ENCODE measurements around the gene FREY1. TPM values are rescaled to one million over a fixed set of nuclear protein-coding genes. Genes with fewer than 3 reads are reported as not detected.

The FREY1 gene
- total RNA-seq, 6 donors from 2014 or later: 0.60 to 3.2 (median 1.7) TPM; not detected in 2

DNA sequence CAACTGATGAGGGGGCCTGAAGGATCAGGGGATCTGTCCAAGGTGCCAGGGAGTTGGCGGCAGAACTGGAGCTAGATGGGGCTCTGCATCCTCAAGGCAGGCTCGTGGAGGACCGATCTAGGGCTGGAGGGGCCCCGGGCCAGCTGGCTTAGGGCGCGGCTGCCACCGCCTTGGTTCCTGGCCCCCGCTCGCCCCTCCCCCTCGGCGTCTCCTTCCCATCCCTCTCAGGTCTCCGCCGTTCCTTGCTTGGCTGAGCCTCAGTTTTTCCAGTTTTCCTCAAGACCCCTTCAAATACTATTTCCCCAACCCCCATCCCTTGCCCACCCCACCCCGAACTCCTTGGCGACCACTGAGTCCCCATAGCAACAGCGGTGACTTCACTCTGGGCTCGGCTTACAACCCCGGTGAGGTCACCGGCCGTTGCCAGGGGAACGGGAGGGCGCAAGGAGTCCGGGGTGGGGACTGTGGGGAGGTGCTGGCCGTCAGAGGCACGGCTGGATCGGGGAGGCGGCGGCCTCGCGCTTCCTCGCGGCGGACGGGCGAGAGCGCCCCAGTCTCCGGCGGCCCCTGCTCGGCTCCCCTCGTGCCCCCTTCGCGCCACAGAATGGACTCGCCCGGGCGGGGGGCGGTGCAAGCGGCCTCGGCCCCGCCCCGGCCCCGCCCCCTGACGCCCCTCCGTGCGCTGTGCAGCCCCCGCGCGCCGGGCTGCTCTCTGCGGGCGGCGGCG is 7.5 kb downstream of the FREY1 start:
- Histone ChIP-seq H3K4me1 (peaks cover 18 to 31% (median 20%) of the 10 kb centered on the region in 4 donors), H3K27ac (peak overlapping the region in 2 of 4 donors; percentile 35 to 41), H3K36me3 (peaks cover 0 to 9% (median 3%) of the 10 kb centered on the region in 4 donors), H3K9me3 (no peaks in the 10 kb centered on the region), H3K27me3 (peaks cover 0 to 2% (median 0%) of the 10 kb centered on the region in 4 donors), H3K4me3 (peak overlapping the region; percentile 36 to 67 (median 54))
- DNase-seq: peak; percentile 81 to 93
- 0 to 3% methylated on average over 10 to 53 of the region's 62 CpGs for WGBS, 2 donors
- ATAC-seq (ENCODE audit: low FRiP score in 2 of 2): peak; percentile 76 to 90
- TF ChIP-seq POLR2A (IDR thresholded peaks at IDR 0.05) (no peak), CTCF (IDR thresholded peaks at IDR 0.05) (no peak), POLR2AphosphoS5 (IDR thresholded peaks at IDR 0.05) (no peak), EP300 (IDR thresholded peaks at IDR 0.05) (no peak)

GRCh38 chr11:45899086-45899447 is 8.0 kb downstream of the FREY1 start:
- H3K4me1 ChIP-seq: peaks cover 18 to 31% (median 20%) of the 10 kb centered on the region in 4 donors
- ATAC-seq (ENCODE audit: low FRiP score in 2 of 2) (no peak), DNase-seq (no peak)
- no peak overlapping the region for H3K27ac ChIP-seq
- peaks cover 0 to 2% (median 0%) of the 10 kb centered on the region in 4 donors for H3K27me3 ChIP-seq
- peak overlapping the region in 3 of 4 donors; percentile 46 to 67 (median 61) for H3K4me3 ChIP-seq
- TF ChIP-seq CTCF (IDR thresholded peaks at IDR 0.05) (no peak), POLR2A (IDR thresholded peaks at IDR 0.05) (no peak), POLR2AphosphoS5 (IDR thresholded peaks at IDR 0.05) (no peak)
- 7 to 15% methylated on average over 3 of the region's 3 CpGs for WGBS, 2 donors
- no peaks in the 10 kb centered on the region for H3K9me3 ChIP-seq
- peaks cover 0 to 9% (median 3%) of the 10 kb centered on the region in 4 donors for H3K36me3 ChIP-seq

DNA sequence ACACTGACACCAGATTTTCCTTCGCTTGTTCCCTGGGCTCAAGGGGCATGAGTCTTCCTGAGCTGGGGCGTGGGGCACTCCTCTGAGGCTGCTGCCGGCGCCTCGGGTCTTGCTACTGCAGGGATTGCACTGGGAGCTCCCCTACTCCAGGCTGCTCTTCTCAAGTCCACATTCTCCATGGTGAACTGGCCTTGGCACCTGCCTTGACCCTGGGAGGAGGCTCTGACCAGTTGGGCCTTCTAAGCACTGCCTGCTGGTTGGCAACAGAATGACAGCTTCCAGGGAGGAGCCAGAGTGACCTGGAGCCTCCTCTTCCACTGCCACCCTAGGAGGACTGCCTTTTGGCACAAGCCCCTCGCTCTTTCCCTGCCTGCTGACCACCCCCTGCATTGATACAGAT is 9.5 kb downstream of the FREY1 start:
- Histone ChIP-seq H3K4me3 (no peak overlapping the region), H3K9me3 (no peaks in the 10 kb centered on the region), H3K27me3 (peaks cover 0 to 2% (median 0%) of the 10 kb centered on the region in 4 donors), H3K27ac (no peak overlapping the region), H3K4me1 (peaks cover 18 to 31% (median 20%) of the 10 kb centered on the region in 4 donors), H3K36me3 (peaks cover 0 to 2% (median under 1%) of the 10 kb centered on the region in 4 donors)
- WGBS, 2 donors: 90 to 94% methylated on average over 3 to 6 of the region's 6 CpGs
- ATAC-seq (ENCODE audit: low FRiP score in 2 of 2) (no peak), DNase-seq (no peak)
- no peak for TF ChIP-seq POLR2A (IDR thresholded peaks at IDR 0.05)

- 24 to 73% methylated on average over 3 to 17 of the region's 19 CpGs for WGBS, 2 donors
- Histone ChIP-seq H3K4me1 (peaks cover 18 to 31% (median 20%) of the 10 kb centered on the region in 4 donors), H3K27me3 (peaks cover 0 to 2% (median 0%) of the 10 kb centered on the region in 4 donors), H3K9me3 (no peaks in the 10 kb centered on the region), H3K27ac (no peak overlapping the region), H3K4me3 (no peak overlapping the region), H3K36me3 (no peaks in the 10 kb centered on the region)
- DNase-seq: peak in 1 of 2 donors; percentile 73
- ATAC-seq (ENCODE audit: low FRiP score in 2 of 2): no peak
- no peak for TF ChIP-seq POLR2AphosphoS5 (IDR thresholded peaks at IDR 0.05)
- TF ChIP-seq POLR2A (IDR thresholded peaks at IDR 0.05): no peak
- no peak for TF ChIP-seq EP300 (IDR thresholded peaks at IDR 0.05)
- TF ChIP-seq CTCF (IDR thresholded peaks at IDR 0.05): no peak
These were observed 10.6 kb downstream of the FREY1 start for GRCh38 chr11:45896422-45896984.

GRCh38 chr11:45895553-45896259 is 11.4 kb downstream of the FREY1 start:
- ATAC-seq (ENCODE audit: low FRiP score in 2 of 2) (no peak), DNase-seq (no peak)
- no peaks in the 10 kb centered on the region for H3K36me3 ChIP-seq
- H3K27ac ChIP-seq: no peak overlapping the region
- WGBS, 2 donors: 88 to 90% methylated on average over 7 of the region's 8 CpGs
- H3K4me1 ChIP-seq: peaks cover 13 to 23% (median 14%) of the 10 kb centered on the region in 4 donors
- no peak overlapping the region for H3K4me3 ChIP-seq
- TF ChIP-seq CTCF (IDR thresholded peaks at IDR 0.05) (no peak), EP300 (IDR thresholded peaks at IDR 0.05) (no peak), POLR2AphosphoS5 (IDR thresholded peaks at IDR 0.05) (no peak), POLR2A (IDR thresholded peaks at IDR 0.05) (no peak)
- H3K27me3 ChIP-seq: peaks cover 0 to 2% (median 0%) of the 10 kb centered on the region in 4 donors
- no peaks in the 10 kb centered on the region for H3K9me3 ChIP-seq

Measured in upper lobe of left lung (tissue), 6 donors.